Esophagus squamous epithelium (tissue), 4 donors: ENCODE data around the gene EPHX1.

Experiments used
- POLR2A ChIP-seq, 4 donors: fragments of 450-650 bp; IDR thresholded peaks; one replicate each; pipeline ENCODE4 v1.6.1; 2017; ENCODE audit warnings: antibody characterized with exemption in 4 of 4, mild to moderate bottlenecking in 4 of 4, moderate library complexity in 3 of 4
- TF ChIP-seq, protein P1 (sequence below), 6 experiments: fragments of 450-650 bp in 4 of 6; fragments of 200-600 bp in 2 of 6; sonication (generic) in 2 of 6; IDR thresholded peaks; one replicate each; pipeline ENCODE4 v1.5.1; 2016 to 2019; ENCODE audit warnings: antibody characterized with exemption in 6 of 6, mild to moderate bottlenecking in 4 of 6, moderate library complexity in 4 of 6

DNA sequence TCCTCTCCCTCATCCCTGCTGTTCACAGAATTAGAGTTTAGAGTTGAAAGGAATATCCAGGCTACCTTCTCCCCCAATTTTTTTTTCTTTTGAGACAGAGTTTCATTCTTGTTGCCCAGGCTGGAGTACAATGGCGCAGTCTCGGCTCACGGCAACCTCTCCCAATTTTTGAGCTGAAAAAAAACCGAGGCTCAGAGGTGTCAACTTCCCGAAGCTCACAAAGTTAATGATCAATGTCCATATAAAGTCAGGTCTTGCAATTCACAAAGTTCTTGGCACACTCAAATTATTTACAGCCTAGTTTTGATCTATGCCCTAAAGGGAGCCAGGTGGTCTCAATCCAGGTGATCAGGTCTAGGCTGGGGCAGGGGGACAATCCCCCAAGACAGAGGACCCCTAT, 79.8 kb downstream of the EPHX1 start:
- TF ChIP-seq, protein P1, sequence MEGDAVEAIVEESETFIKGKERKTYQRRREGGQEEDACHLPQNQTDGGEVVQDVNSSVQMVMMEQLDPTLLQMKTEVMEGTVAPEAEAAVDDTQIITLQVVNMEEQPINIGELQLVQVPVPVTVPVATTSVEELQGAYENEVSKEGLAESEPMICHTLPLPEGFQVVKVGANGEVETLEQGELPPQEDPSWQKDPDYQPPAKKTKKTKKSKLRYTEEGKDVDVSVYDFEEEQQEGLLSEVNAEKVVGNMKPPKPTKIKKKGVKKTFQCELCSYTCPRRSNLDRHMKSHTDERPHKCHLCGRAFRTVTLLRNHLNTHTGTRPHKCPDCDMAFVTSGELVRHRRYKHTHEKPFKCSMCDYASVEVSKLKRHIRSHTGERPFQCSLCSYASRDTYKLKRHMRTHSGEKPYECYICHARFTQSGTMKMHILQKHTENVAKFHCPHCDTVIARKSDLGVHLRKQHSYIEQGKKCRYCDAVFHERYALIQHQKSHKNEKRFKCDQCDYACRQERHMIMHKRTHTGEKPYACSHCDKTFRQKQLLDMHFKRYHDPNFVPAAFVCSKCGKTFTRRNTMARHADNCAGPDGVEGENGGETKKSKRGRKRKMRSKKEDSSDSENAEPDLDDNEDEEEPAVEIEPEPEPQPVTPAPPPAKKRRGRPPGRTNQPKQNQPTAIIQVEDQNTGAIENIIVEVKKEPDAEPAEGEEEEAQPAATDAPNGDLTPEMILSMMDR (IDR thresholded peaks at IDR 0.05) = no peak
- TF ChIP-seq POLR2A (IDR thresholded peaks at IDR 0.05) = no peak
